ENCODE measurements around the gene CFAP221.

Gene CFAP221

DNA sequence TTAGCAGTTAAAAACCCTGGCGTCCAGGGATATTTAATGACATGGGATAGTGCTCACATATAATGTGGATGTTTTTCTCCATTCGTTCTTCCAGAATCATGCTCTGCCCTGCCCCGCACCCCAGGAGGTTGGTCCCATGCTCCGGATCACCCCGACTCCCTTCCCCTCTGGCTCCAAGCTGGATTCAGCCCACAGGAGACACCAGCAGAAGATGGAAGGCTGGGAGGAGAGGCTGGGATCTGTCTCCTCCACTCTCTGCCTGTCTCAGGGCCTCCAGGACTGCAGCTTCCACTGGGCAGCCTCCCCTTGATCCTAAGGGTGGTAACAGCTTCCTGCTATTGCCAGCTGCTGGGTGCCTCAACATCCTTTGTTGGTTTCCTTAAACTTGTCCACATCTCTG lies 159.3 kb downstream of the CFAP221 start:
- in situ Hi-C loops (cut with HindIII; ENCODE audit: low sequenced_read_pairs), result no loop called here
- DNase-seq (ENCODE audit: low read depth), result no peak
- TF ChIP-seq CTCF (IDR thresholded peaks at IDR 0.05; ENCODE audit: low read depth, low read length, missing control alignments), result no peak
- H3K4me3 ChIP-seq (ENCODE audit: low read depth, low read length), result no peak overlapping the region

- H3K4me3 ChIP-seq (ENCODE audit: low read depth, low read length), result no peak overlapping the region
- TF ChIP-seq CTCF (IDR thresholded peaks at IDR 0.05; ENCODE audit: low read depth, low read length, missing control alignments), result no peak
- peak; percentile 41 for DNase-seq (ENCODE audit: low read depth)
- in situ Hi-C loops (cut with HindIII; ENCODE audit: low sequenced_read_pairs), result no loop called here
Observed at GRCh38 chr2:119704670-119705120, 160.4 kb downstream of the CFAP221 start.

- no peak for DNase-seq (ENCODE audit: low read depth)
- no peak overlapping the region for H3K4me3 ChIP-seq (ENCODE audit: low read depth, low read length)
- in situ Hi-C loops (cut with HindIII; ENCODE audit: low sequenced_read_pairs), result no loop called here
- no peak for TF ChIP-seq CTCF (IDR thresholded peaks at IDR 0.05; ENCODE audit: low read depth, low read length, missing control alignments)
Observed at GRCh38 chr2:119706221-119706620, 162.0 kb downstream of the CFAP221 start.
